Mucosa of descending colon (tissue), 3 donors: ENCODE measurements around the gene NIPA2. TPM values are rescaled to one million over a fixed set of nuclear protein-coding genes. Genes with fewer than 3 reads are reported as not detected.

Experiments used
- ATAC-seq: fragments of 200-7000 bp; cut with Tn5 transposase; one replicate; pipeline ENCODE4 v1.9.1; 2020; ENCODE audit warnings: mild to moderate bottlenecking, moderate library complexity
- DNase-seq, 3 donors: peaks; one replicate each; pipeline ENCODE4 v3.0.0-alpha.2; 2020
- H3K36me3 ChIP-seq: fragments of 200-600 bp; one replicate; pipeline ENCODE4 v1.8.0; 2021; ENCODE audit warnings: low read depth, mild to moderate bottlenecking
- H3K4me1 ChIP-seq: fragments of 200-600 bp; one replicate; pipeline ENCODE4 v1.8.0; 2021; ENCODE audit warnings: low read depth, mild to moderate bottlenecking
- H3K4me3 ChIP-seq: fragments of 200-600 bp; one replicate; pipeline ENCODE4 v1.8.0; 2021; ENCODE audit warnings: mild to moderate bottlenecking
- H3K9me3 ChIP-seq: fragments of 200-600 bp; one replicate; pipeline ENCODE4 v1.8.0; 2021; ENCODE audit warnings: mild to moderate bottlenecking
- intact Hi-C, 2 donors: fragments of 100-400 bp; cut with DNase I in 1 of 2; cut with micrococcal nuclease in 1 of 2; formaldehyde crosslinking; loops; one replicate each; pipeline versions ENCODE4 v1.11.0 to v1.11.1; 2022; cut with DNase I, micrococcal nuclease
- total RNA-seq, 3 donors: library from RNA; stranded (reverse); fragmentation: NEBNext Ultra II Directional in 2 of 3; extraction: Animal tissue kit (Norgen Biotek cat#: 25700) in 2 of 3; gene quantifications; one replicate each; pipeline versions ENCODE4 v1.2.1 to v1.2.4, GENCODE V29; 2021 to 2023
- TF ChIP-seq, protein P1 (sequence below): fragments of 200-600 bp; IDR thresholded peaks from one replicate; pipeline ENCODE4 v1.8.0; 2022; ENCODE audit warnings: antibody characterized with exemption, mild to moderate bottlenecking
- donor health status: DM: no; HTN: no; CAD: no; lungs with moderate emphysema.
- donor health status: DM: no; HTN: no; CAD: no.
- donor health status: DM: no; HTN: yes; CAD: no.

NIPA2 gene
- total RNA-seq, 3 donors from 2014 or later: 50.7 to 77.7 (median 71.7) TPM

DNA sequence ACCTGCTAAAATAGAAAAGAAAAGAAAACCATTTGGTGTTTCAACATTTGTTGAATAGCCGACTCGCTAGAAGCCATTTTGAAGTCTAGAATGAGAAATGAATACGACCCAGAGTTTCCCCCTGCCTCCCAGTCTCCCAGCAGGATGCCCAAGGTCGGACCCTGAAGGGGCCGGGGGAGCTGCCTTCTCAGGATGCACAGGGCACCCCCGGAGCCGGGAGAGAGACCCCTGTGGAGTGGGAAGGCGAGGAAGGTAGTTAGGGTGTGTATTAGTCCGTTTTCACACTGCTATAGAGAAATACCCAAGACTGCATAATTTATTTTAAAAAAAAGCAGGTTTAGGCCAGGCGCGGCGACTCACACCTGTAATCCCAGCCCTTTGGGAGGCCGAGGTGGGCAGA lies 44.7 kb downstream of the NIPA2 start:
- ATAC-seq (no peak), DNase-seq (no peak)
- H3K9me3 ChIP-seq: no peaks in the 10 kb centered on the region
- TF ChIP-seq, protein P1, sequence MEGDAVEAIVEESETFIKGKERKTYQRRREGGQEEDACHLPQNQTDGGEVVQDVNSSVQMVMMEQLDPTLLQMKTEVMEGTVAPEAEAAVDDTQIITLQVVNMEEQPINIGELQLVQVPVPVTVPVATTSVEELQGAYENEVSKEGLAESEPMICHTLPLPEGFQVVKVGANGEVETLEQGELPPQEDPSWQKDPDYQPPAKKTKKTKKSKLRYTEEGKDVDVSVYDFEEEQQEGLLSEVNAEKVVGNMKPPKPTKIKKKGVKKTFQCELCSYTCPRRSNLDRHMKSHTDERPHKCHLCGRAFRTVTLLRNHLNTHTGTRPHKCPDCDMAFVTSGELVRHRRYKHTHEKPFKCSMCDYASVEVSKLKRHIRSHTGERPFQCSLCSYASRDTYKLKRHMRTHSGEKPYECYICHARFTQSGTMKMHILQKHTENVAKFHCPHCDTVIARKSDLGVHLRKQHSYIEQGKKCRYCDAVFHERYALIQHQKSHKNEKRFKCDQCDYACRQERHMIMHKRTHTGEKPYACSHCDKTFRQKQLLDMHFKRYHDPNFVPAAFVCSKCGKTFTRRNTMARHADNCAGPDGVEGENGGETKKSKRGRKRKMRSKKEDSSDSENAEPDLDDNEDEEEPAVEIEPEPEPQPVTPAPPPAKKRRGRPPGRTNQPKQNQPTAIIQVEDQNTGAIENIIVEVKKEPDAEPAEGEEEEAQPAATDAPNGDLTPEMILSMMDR: no peak
- no peaks in the 10 kb centered on the region for H3K36me3 ChIP-seq
- peaks cover 10% of the 10 kb centered on the region for H3K4me1 ChIP-seq
- intact Hi-C loops: no loop called here
- no peak overlapping the region for H3K4me3 ChIP-seq

DNA sequence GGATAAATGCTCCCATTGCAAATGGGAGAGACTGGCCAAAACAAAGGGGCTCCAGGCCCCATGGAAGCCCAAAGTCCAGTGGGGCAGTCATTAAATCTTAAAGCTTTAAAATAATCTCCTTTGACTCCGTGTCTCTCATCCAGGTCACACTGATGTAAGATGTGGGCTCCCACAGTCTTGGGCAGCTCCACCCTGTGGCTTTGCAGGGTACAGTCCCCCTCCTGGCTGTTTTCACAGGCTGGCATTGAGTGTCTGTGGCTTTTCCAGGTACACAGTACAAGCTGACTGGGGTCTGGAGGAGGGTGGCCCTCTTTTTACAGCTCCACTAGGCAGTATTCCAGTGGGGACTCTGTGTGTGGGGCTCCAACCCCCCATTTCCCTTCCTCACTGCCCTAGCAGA lies 45.9 kb downstream of the NIPA2 start:
- H3K36me3 ChIP-seq: no peaks in the 10 kb centered on the region

DNA sequence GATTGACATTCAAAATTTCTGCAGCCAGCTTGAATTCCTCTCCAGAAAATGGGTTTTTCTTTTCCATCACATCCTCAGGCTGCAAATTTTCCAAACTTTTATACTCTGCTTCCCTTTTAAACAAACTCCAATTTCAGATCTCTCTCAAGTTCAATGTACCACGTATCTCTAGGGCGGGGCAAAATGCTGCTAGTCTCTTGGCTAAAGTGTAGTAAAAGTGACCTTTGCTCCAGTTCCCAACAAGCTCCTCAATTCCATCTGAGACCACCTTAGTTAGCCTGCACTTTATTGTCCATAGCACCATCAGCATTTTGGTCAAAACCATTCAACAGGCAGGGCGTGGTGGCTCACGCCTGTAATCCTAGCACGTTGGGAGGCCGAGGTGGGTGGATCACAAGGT lies 46.7 kb downstream of the NIPA2 start:
- H3K9me3 ChIP-seq: no peaks in the 10 kb centered on the region
- intact Hi-C loops: no loop called here
- no peaks in the 10 kb centered on the region for H3K36me3 ChIP-seq
- DNase-seq (peak in 1 of 3 donors; percentile 55), ATAC-seq (peak; percentile 54)
- no peak overlapping the region for H3K4me3 ChIP-seq
- H3K4me1 ChIP-seq: peaks cover 10% of the 10 kb centered on the region
- TF ChIP-seq, protein P1: no peak

More for the DNA sequence above, 45.9 kb downstream of the NIPA2 start:
- TF ChIP-seq, protein P1: no peak
- DNase-seq (peak in 1 of 3 donors; percentile 18), ATAC-seq (peak; percentile 16)
- Histone ChIP-seq H3K4me3 (no peak overlapping the region), H3K9me3 (no peaks in the 10 kb centered on the region), H3K4me1 (peaks cover 10% of the 10 kb centered on the region)
- intact Hi-C loops: no loop called here

DNA sequence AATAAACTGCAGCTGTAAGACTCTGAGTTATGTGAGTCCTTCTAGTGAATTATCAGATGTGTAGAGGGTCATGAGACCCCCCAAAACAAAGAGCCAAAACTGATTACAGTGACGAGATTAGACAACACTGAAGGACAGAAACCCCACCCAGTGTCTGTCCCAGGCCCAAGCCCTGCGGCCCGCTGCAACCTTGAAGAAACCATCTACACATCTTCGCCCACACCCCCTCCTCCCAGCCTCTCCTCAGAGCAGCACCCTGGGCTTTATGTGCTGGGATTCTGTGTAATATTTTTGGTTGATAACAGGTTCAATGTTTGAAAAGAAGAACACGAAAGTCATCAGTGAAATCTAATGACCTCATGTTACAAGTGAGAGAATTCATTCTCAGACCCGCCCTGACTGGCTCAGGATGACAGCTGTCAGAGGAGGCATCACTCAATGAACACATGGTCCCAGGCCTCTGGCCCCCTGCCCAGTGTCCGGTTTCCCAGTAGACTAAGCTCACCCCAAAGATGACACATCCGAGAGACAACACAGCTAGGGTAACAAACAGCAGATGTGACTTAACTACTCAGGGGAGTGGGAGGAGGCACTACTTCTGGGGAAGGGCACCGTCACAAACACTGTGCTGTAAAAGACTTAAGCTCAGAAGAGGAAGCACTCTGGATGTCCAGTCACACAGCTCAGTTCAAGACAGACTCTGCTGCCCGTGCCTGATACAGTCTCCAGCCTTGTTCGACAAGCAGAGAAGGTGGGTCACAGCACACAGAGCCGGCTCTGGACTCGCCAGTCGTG lies 48.9 kb downstream of the NIPA2 start:
- Histone ChIP-seq H3K4me3 (no peak overlapping the region), H3K4me1 (peaks cover 4% of the 10 kb centered on the region), H3K36me3 (no peaks in the 10 kb centered on the region), H3K9me3 (no peaks in the 10 kb centered on the region)
- DNase-seq (peak in 2 of 3 donors; percentile 24 to 25), ATAC-seq (peak; percentile 46)
- TF ChIP-seq, protein P1: no peak
- intact Hi-C loops: no loop called here

DNA sequence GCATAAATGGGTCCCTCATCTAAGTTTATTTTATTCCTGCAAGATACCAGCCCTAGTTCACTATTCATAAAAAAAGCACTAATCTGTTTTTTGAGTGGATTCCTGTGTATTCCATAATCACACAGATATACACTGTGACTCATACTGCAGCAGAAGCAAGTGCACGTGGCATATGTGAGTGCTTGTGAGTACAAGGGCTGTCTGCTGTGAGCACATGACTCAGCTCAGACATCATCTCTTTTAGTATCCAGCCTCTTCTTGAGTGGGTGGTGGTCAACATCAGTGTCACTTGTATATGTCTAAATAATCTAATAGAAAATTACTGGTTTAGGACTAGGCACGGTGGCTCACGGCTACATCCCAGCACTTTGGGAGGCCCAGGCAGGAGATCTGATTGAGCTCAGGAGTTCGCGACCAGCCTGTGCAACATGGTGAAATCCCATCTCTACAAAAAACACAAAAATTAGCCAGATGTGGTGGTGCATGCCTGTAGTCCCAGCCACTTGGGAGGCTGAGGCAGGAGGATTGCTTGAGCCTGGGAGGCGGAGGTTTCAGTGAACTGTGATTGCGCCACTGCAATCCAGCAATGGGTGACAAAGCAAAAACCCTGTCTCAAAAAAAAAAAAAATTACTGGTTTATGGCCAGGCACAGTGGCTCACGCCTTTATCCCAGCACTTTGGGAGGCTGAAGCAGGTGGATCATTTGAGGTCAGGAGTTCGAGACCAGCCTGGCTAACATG lies 49.8 kb downstream of the NIPA2 start:
- ATAC-seq: peak; percentile 59
- Histone ChIP-seq H3K4me1 (peaks cover 4% of the 10 kb centered on the region), H3K4me3 (no peak overlapping the region), H3K9me3 (no peaks in the 10 kb centered on the region), H3K36me3 (no peaks in the 10 kb centered on the region)
- TF ChIP-seq, protein P1: no peak
- intact Hi-C loops: no loop called here
- no peak for DNase-seq
